HL-60 (cell line): ENCODE data around the gene ASTN2.

Experiments
- DNase-seq, 2 experiments: peaks; one replicate each; pipeline ENCODE4 v3.0.0-alpha.2; 2010 to 2020; ENCODE audit warnings: low read depth in 1 of 2, low spot score in 1 of 2
- H3K27ac ChIP-seq: fragments of 250-450 bp; sonication (Bioruptor Pico); replicated peaks from 2 replicates; pipeline ENCODE4 v1.5.1; 2020; ENCODE audit warnings: mild to moderate bottlenecking, moderate library complexity
- H3K27me3 ChIP-seq: fragments of 250-450 bp; sonication (Bioruptor Pico); 2 replicates; pipeline ENCODE4 v1.5.1; 2021; ENCODE audit warnings: mild to moderate bottlenecking, moderate library complexity; ENCODE audit not compliant: insufficient read depth, poor library complexity, severe bottlenecking
- H3K4me3 ChIP-seq: replicated peaks from 2 replicates; pipeline ENCODE4 v1.5.1; 2011; ENCODE audit warnings: mild to moderate bottlenecking, control low read depth, low read length; ENCODE audit not compliant: insufficient read depth
- GABPA ChIP-seq: IDR thresholded peaks from 2 replicates; pipeline ENCODE4 v1.6.1; 2012; ENCODE audit warnings: low read depth
- POLR2AphosphoS5 ChIP-seq: IDR thresholded peaks from 2 replicates; pipeline ENCODE4 v1.6.1; 2012; ENCODE audit warnings: low read depth
- SPI1 ChIP-seq: IDR thresholded peaks from 2 replicates; pipeline ENCODE4 v1.6.1; 2012; ENCODE audit warnings: low read depth, mild to moderate bottlenecking, borderline replicate concordance
- TF ChIP-seq, protein P1 (sequence below): IDR thresholded peaks from one replicate; pipeline ENCODE4 v1.5.1; 2011; ENCODE audit warnings: low read length, control low read depth, inconsistent platforms; ENCODE audit not compliant: insufficient read depth
- TF ChIP-seq, protein P2 (sequence below): IDR thresholded peaks from 2 replicates; pipeline ENCODE4 v1.6.1; 2012; ENCODE audit warnings: low read depth; ENCODE audit not compliant: insufficient replicate concordance

The ASTN2 gene

DNA sequence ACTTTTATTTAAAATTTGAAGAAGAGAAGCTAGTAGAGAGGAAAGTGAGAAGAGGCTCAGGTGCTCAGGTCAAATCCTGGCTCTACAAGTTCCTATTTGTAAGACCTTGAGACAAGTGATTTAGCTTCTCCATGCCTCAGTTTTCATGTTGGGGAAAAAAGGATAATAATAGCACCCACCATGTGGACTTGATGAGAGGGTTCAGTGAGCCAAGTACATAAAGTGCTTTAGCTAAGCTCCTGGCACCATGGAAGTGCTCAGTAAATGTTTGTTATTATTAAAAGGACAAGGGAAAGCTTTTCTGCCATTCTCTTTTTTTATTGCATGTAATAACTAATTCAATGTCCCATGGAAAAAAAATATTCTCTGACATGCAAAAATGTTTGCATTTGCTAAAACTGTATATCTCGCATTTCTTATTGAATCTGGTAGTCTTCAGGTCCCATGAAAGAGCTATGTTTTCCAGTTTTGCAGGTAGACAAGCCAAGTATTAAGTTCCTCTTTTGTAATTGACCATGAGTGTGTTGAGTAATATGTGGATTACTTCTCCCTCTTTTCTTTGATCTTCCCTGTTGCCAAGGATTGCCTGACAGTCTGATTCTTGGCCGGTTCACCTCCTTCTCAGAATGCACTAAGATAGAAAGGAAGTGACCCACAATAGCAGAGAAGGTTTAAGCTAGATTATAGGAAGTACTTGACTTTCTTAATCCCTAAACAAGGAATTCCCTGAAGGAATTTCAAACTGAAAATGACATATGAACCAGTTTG lies 773.4 kb downstream of the ASTN2 start:
- DNase-seq, result no peak
- TF ChIP-seq, protein P1, sequence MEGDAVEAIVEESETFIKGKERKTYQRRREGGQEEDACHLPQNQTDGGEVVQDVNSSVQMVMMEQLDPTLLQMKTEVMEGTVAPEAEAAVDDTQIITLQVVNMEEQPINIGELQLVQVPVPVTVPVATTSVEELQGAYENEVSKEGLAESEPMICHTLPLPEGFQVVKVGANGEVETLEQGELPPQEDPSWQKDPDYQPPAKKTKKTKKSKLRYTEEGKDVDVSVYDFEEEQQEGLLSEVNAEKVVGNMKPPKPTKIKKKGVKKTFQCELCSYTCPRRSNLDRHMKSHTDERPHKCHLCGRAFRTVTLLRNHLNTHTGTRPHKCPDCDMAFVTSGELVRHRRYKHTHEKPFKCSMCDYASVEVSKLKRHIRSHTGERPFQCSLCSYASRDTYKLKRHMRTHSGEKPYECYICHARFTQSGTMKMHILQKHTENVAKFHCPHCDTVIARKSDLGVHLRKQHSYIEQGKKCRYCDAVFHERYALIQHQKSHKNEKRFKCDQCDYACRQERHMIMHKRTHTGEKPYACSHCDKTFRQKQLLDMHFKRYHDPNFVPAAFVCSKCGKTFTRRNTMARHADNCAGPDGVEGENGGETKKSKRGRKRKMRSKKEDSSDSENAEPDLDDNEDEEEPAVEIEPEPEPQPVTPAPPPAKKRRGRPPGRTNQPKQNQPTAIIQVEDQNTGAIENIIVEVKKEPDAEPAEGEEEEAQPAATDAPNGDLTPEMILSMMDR, result no peak
- TF ChIP-seq GABPA (no peak), POLR2AphosphoS5 (no peak)
- TF ChIP-seq, protein P2, sequence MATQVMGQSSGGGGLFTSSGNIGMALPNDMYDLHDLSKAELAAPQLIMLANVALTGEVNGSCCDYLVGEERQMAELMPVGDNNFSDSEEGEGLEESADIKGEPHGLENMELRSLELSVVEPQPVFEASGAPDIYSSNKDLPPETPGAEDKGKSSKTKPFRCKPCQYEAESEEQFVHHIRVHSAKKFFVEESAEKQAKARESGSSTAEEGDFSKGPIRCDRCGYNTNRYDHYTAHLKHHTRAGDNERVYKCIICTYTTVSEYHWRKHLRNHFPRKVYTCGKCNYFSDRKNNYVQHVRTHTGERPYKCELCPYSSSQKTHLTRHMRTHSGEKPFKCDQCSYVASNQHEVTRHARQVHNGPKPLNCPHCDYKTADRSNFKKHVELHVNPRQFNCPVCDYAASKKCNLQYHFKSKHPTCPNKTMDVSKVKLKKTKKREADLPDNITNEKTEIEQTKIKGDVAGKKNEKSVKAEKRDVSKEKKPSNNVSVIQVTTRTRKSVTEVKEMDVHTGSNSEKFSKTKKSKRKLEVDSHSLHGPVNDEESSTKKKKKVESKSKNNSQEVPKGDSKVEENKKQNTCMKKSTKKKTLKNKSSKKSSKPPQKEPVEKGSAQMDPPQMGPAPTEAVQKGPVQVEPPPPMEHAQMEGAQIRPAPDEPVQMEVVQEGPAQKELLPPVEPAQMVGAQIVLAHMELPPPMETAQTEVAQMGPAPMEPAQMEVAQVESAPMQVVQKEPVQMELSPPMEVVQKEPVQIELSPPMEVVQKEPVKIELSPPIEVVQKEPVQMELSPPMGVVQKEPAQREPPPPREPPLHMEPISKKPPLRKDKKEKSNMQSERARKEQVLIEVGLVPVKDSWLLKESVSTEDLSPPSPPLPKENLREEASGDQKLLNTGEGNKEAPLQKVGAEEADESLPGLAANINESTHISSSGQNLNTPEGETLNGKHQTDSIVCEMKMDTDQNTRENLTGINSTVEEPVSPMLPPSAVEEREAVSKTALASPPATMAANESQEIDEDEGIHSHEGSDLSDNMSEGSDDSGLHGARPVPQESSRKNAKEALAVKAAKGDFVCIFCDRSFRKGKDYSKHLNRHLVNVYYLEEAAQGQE, result no peak
- Histone ChIP-seq H3K4me3 (no peak overlapping the region), H3K27me3 (no peaks in the 10 kb centered on the region), H3K27ac (no peak overlapping the region)

DNA sequence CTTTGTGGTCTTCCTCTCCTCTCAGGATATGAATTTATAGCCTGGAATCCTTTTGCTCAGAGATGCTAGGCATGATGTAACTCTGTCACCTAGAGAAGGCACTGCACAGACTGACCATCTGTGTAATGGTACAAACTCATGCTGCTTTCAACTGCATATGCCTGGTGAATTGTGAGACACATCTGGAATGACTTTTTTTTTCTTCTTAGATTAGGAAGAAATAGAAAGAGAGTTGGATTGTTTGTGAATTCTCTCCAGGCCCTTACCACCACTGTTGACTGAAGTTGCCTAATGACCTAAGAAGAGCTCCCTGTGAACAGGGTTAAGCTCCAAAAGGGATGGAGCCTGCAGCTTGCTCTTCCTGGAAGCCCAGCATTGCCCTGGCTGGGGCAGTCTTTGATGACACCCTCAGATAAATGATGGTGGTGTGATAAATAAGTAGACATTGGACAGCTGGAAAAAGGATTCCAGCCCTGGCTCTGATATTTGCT lies 775.6 kb downstream of the ASTN2 start:
- TF ChIP-seq, protein P2, result no peak
- TF ChIP-seq, protein P1, result no peak
- no peak for TF ChIP-seq POLR2AphosphoS5
- TF ChIP-seq SPI1, result no peak
- TF ChIP-seq GABPA, result no peak
- Histone ChIP-seq H3K27me3 (no peaks in the 10 kb centered on the region), H3K27ac (no peak overlapping the region), H3K4me3 (no peak overlapping the region)
- DNase-seq, result no peak

DNA sequence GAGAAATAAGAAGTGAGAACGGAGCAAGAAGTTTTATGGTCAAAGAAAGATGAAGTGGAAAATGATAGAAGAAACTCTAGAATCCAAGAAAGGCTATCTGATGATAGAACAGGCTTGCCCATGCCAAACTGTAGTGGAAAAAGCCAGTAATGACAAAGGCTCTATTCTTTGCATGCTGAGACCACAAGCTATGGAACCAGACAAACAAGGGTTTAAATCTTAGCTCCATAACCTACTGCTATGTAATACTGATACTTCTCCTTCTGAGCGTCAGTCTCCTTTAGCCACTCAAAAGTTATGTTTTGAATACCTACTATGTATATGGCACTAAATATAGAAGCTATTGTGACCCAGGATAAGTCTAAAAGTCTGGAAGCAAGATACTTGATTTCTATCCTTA lies 778.9 kb downstream of the ASTN2 start:
- no peaks in the 10 kb centered on the region for H3K27me3 ChIP-seq
- no peak for DNase-seq
- no peak overlapping the region for H3K27ac ChIP-seq
- TF ChIP-seq SPI1 (no peak), POLR2AphosphoS5 (no peak), GABPA (no peak)
- TF ChIP-seq, protein P1, result no peak
- TF ChIP-seq, protein P2, result no peak
- H3K4me3 ChIP-seq, result no peak overlapping the region
